Ishikawa (cell line): ENCODE data around the gene PRSS1.

Experiments used
- CEBPB ChIP-seq: IDR thresholded peaks from 2 replicates; pipeline ENCODE4 v1.6.1; 2012
- CREB1 ChIP-seq: IDR thresholded peaks from 2 replicates; pipeline ENCODE4 v1.6.1; 2012; ENCODE audit warnings: low read depth
- EGR1 ChIP-seq: IDR thresholded peaks from 2 replicates; pipeline ENCODE4 v1.6.1; 2012
- EP300 ChIP-seq: IDR thresholded peaks from 2 replicates; pipeline ENCODE4 v1.6.1; 2012; ENCODE audit warnings: borderline replicate concordance
- FOXM1 ChIP-seq: IDR thresholded peaks from 2 replicates; pipeline ENCODE4 v1.6.1; 2012; ENCODE audit warnings: low read depth, borderline replicate concordance
- MAX ChIP-seq: IDR thresholded peaks from 2 replicates; pipeline ENCODE4 v1.6.1; 2012
- NFIC ChIP-seq: IDR thresholded peaks from 2 replicates; pipeline ENCODE4 v1.6.1; 2012
- RAD21 ChIP-seq: IDR thresholded peaks from 2 replicates; pipeline ENCODE4 v1.6.1; 2012; ENCODE audit warnings: low read depth
- TAF1 ChIP-seq: IDR thresholded peaks from 2 replicates; pipeline ENCODE4 v1.6.1; 2012; ENCODE audit warnings: low read depth, mild to moderate bottlenecking
- TCF12 ChIP-seq: IDR thresholded peaks from 2 replicates; pipeline ENCODE4 v1.6.1; 2012; ENCODE audit warnings: low read depth
- TEAD4 ChIP-seq: IDR thresholded peaks from 2 replicates; pipeline ENCODE4 v1.6.1; 2012
- USF1 ChIP-seq: IDR thresholded peaks from 2 replicates; pipeline ENCODE4 v1.6.1; 2012
- YY1 ChIP-seq: IDR thresholded peaks from 2 replicates; pipeline ENCODE4 v1.6.1; 2012; ENCODE audit warnings: low read depth
- ZBTB7A ChIP-seq: IDR thresholded peaks from 2 replicates; pipeline ENCODE4 v1.6.1; 2012; ENCODE audit warnings: low read depth
- TF ChIP-seq, protein P1 (sequence below): IDR thresholded peaks from 2 replicates; pipeline ENCODE4 v1.6.1; 2012; ENCODE audit warnings: low read depth, mild to moderate bottlenecking

The PRSS1 gene

DNA sequence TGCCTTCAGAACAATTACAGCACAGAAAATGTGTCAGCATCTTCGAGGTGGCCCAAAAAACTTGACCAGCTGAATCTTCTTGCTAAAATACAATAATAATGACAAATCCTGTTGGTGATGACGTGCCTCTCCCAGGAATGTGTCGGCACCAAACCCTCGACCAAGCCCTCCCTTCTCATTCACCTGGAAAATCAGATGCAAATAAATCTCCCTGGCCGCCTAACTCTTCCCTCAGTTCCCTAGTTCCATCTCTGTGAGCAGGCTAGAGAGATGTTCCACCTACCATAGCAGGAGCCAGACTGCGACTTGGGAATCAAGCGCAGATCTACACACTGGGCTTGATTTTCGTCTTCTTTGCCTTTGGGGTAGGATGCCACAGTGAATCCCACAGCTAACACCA, 4.1 kb downstream of the PRSS1 start:
- TF ChIP-seq YY1 (no peak), EP300 (peak; percentile 44; the same call in 1 of the 2 replicates), NFIC (peak; percentile 10; the same call in 1 of the 2 replicates), TEAD4 (peak; percentile 75), USF1 (no peak), EGR1 (no peak), TCF12 (peak; percentile 49; the same call in 1 of the 2 replicates), FOXM1 (no peak), TAF1 (no peak), CREB1 (no peak), RAD21 (no peak), ZBTB7A (no peak), MAX (no peak), CEBPB (no peak)
- TF ChIP-seq, protein P1, sequence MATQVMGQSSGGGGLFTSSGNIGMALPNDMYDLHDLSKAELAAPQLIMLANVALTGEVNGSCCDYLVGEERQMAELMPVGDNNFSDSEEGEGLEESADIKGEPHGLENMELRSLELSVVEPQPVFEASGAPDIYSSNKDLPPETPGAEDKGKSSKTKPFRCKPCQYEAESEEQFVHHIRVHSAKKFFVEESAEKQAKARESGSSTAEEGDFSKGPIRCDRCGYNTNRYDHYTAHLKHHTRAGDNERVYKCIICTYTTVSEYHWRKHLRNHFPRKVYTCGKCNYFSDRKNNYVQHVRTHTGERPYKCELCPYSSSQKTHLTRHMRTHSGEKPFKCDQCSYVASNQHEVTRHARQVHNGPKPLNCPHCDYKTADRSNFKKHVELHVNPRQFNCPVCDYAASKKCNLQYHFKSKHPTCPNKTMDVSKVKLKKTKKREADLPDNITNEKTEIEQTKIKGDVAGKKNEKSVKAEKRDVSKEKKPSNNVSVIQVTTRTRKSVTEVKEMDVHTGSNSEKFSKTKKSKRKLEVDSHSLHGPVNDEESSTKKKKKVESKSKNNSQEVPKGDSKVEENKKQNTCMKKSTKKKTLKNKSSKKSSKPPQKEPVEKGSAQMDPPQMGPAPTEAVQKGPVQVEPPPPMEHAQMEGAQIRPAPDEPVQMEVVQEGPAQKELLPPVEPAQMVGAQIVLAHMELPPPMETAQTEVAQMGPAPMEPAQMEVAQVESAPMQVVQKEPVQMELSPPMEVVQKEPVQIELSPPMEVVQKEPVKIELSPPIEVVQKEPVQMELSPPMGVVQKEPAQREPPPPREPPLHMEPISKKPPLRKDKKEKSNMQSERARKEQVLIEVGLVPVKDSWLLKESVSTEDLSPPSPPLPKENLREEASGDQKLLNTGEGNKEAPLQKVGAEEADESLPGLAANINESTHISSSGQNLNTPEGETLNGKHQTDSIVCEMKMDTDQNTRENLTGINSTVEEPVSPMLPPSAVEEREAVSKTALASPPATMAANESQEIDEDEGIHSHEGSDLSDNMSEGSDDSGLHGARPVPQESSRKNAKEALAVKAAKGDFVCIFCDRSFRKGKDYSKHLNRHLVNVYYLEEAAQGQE, result no peak

DNA sequence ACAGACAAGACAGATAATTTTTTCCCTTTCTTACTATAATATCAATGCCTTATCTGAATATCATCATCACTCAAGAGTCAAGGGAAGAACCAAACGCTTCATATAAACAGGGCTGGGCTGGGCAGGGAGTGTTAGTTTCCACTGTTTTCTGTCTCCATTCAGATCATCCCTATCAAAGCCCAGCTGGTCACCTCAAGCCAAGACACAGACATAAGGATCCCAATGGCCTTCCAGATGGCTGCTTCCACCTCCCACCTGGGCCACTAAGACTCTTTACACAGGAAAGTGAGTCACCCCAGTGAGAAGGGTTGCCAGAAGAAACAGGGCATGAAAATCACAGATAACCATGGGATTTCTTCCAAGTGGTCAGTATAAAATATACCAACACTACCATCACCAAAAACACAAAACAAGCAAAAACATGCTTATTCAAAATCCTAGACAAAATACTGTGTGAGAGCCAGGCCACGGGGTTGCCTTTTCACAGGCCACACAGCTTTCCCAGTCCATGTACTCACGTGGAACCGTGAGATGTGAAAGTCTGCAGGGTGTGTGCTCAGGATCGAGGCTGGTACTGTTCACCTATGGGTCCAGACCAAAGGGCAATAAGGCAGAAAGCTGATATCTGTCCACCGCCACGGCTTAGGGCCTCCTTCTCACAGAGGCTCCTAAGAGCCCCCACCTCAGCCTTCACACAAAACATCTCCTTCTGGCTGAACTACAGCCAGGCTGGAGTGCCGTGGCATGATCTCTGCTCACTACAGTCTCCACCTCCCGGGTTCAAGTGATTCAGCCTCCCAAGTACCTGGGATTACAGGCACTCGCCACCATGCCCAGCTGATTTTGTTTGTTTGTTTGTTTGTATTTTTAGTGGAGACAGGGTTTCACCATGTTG, 5.7 kb downstream of the PRSS1 start:
- no peak for TF ChIP-seq ZBTB7A
- TF ChIP-seq FOXM1, result no peak
- no peak for TF ChIP-seq MAX
- no peak for TF ChIP-seq NFIC
- no peak for TF ChIP-seq EP300
- no peak for TF ChIP-seq USF1
- no peak for TF ChIP-seq RAD21
- no peak for TF ChIP-seq TAF1

GRCh38 chr7:142759433-142759832, 10.2 kb downstream of the PRSS1 start:
- TF ChIP-seq EP300, result no peak
- TF ChIP-seq TAF1, result no peak
- no peak for TF ChIP-seq FOXM1
- TF ChIP-seq USF1, result no peak
- TF ChIP-seq CEBPB, result no peak
- no peak for TF ChIP-seq RAD21
- no peak for TF ChIP-seq MAX
- no peak for TF ChIP-seq CREB1
- no peak for TF ChIP-seq TCF12
- TF ChIP-seq NFIC, result no peak
- TF ChIP-seq, protein P1, result no peak
- no peak for TF ChIP-seq YY1
- TF ChIP-seq TEAD4, result no peak
- TF ChIP-seq ZBTB7A, result no peak
- no peak for TF ChIP-seq EGR1

- no peak for TF ChIP-seq EGR1
- no peak for TF ChIP-seq MAX
- TF ChIP-seq, protein P1, result no peak
- no peak for TF ChIP-seq FOXM1
- TF ChIP-seq TAF1, result no peak
- TF ChIP-seq NFIC, result no peak
- TF ChIP-seq YY1, result no peak
- TF ChIP-seq EP300, result no peak
These were observed 10.9 kb downstream of the PRSS1 start for GRCh38 chr7:142760071-142760642.
